ENCODE results near the gene FHIT. TPM values are rescaled to one million over a fixed set of nuclear protein-coding genes. Genes with fewer than 3 reads are reported as not detected.

The FHIT gene
- total and polyA plus RNA-seq, 2 experiments from 2014 or later = 0.22 to 0.90 TPM

- no peaks in the 10 kb centered on the region for H3K36me3 ChIP-seq (ENCODE audit: low read depth)
- WGBS, 2 experiments (ENCODE audit: low coverage in 1 of 2, low lambda C conversion rate in 2 of 2, missing lambda C conversion rate in 2 of 2) = 85 to 87% methylated on average over 4 of the region's 4 CpGs
- H3K9ac ChIP-seq = no peak overlapping the region
- H3K4me2 ChIP-seq (ENCODE audit: unreplicated experiment) = no peak overlapping the region
- no peaks in the 10 kb centered on the region for H3K4me1 ChIP-seq (ENCODE audit: insufficient read depth)
- H3F3A ChIP-seq (ENCODE audit: insufficient read depth) = no peaks in the 10 kb centered on the region
- no peak for DNase-seq
- TF ChIP-seq EZH2 (IDR thresholded peaks at IDR 0.05; ENCODE audit: insufficient read depth, poor library complexity, severe bottlenecking) (no peak), EZH2phosphoT487 (IDR thresholded peaks at IDR 0.05; ENCODE audit: insufficient read depth, low read depth) (no peak)
- in situ Hi-C loops (cut with MboI) = no loop called here
- no peak overlapping the region for H3K4me3 ChIP-seq
- H4K20me1 ChIP-seq (ENCODE audit: insufficient read depth) = no peaks in the 10 kb centered on the region
- H3K79me2 ChIP-seq (ENCODE audit: insufficient read depth) = no peaks in the 10 kb centered on the region
- no peak overlapping the region for H2AFZ ChIP-seq
- no peaks in the 10 kb centered on the region for H3K9me2 ChIP-seq (ENCODE audit: insufficient read depth)
- H3K27ac ChIP-seq = no peak overlapping the region
- no peaks in the 10 kb centered on the region for H3K9me3 ChIP-seq (ENCODE audit: low read depth)
- H3K27me3 ChIP-seq (replicated peaks; ENCODE audit: insufficient read depth) = no peaks in the 10 kb centered on the region
Measured at GRCh38 chr3:59788801-59789200, 1462.5 kb downstream of the FHIT start.

GRCh38 chr3:59788133-59788532 is 1463.1 kb downstream of the FHIT start:
- no peaks in the 10 kb centered on the region for H3F3A ChIP-seq (ENCODE audit: insufficient read depth)
- H3K9ac ChIP-seq = no peak overlapping the region
- no peaks in the 10 kb centered on the region for H3K79me2 ChIP-seq (ENCODE audit: insufficient read depth)
- H3K4me1 ChIP-seq (ENCODE audit: insufficient read depth) = no peaks in the 10 kb centered on the region
- no peak for DNase-seq
- no peak for TF ChIP-seq EZH2phosphoT487 (IDR thresholded peaks at IDR 0.05; ENCODE audit: insufficient read depth, low read depth)
- no peak for TF ChIP-seq EZH2 (IDR thresholded peaks at IDR 0.05; ENCODE audit: insufficient read depth, poor library complexity, severe bottlenecking)
- no peaks in the 10 kb centered on the region for H3K27me3 ChIP-seq (replicated peaks; ENCODE audit: insufficient read depth)
- in situ Hi-C loops (cut with MboI) = no loop called here
- H3K4me3 ChIP-seq = no peak overlapping the region
- no peak overlapping the region for H3K4me2 ChIP-seq (ENCODE audit: unreplicated experiment)
- no peaks in the 10 kb centered on the region for H3K36me3 ChIP-seq (ENCODE audit: low read depth)
- no peak overlapping the region for H2AFZ ChIP-seq
- H3K27ac ChIP-seq = no peak overlapping the region
- H4K20me1 ChIP-seq (ENCODE audit: insufficient read depth) = no peaks in the 10 kb centered on the region
- H3K9me3 ChIP-seq (ENCODE audit: low read depth) = no peaks in the 10 kb centered on the region
- 81 to 84% methylated on average over 3 of the region's 3 CpGs for WGBS, 2 experiments (ENCODE audit: low coverage in 1 of 2, low lambda C conversion rate in 2 of 2, missing lambda C conversion rate in 2 of 2)
- H3K9me2 ChIP-seq (ENCODE audit: insufficient read depth) = no peaks in the 10 kb centered on the region

GRCh38 chr3:59786374-59786773 is 1464.9 kb downstream of the FHIT start:
- no peak overlapping the region for H2AFZ ChIP-seq
- H3K36me3 ChIP-seq (ENCODE audit: low read depth) = no peaks in the 10 kb centered on the region
- no peaks in the 10 kb centered on the region for H4K20me1 ChIP-seq (ENCODE audit: insufficient read depth)
- H3F3A ChIP-seq (ENCODE audit: insufficient read depth) = no peaks in the 10 kb centered on the region
- no peak overlapping the region for H3K4me2 ChIP-seq (ENCODE audit: unreplicated experiment)
- H3K4me3 ChIP-seq = no peak overlapping the region
- no peak overlapping the region for H3K9ac ChIP-seq
- in situ Hi-C loops (cut with MboI) = no loop called here
- TF ChIP-seq EZH2 (IDR thresholded peaks at IDR 0.05; ENCODE audit: insufficient read depth, poor library complexity, severe bottlenecking) = no peak
- TF ChIP-seq EZH2phosphoT487 (IDR thresholded peaks at IDR 0.05; ENCODE audit: insufficient read depth, low read depth) = no peak
- H3K27me3 ChIP-seq (replicated peaks; ENCODE audit: insufficient read depth) = no peaks in the 10 kb centered on the region
- DNase-seq = no peak
- no peaks in the 10 kb centered on the region for H3K9me2 ChIP-seq (ENCODE audit: insufficient read depth)
- H3K79me2 ChIP-seq (ENCODE audit: insufficient read depth) = no peaks in the 10 kb centered on the region
- WGBS, 2 experiments (ENCODE audit: low coverage in 1 of 2, low lambda C conversion rate in 2 of 2, missing lambda C conversion rate in 2 of 2) = 78 to 79% methylated on average over 6 of the region's 6 CpGs
- H3K9me3 ChIP-seq (ENCODE audit: low read depth) = no peaks in the 10 kb centered on the region
- H3K4me1 ChIP-seq (ENCODE audit: insufficient read depth) = no peaks in the 10 kb centered on the region
- no peak overlapping the region for H3K27ac ChIP-seq

- Histone ChIP-seq H3K9me3 (ENCODE audit: low read depth) (no peaks in the 10 kb centered on the region), H3K4me3 (no peak overlapping the region), H3K4me2 (ENCODE audit: unreplicated experiment) (no peak overlapping the region), H3K27ac (no peak overlapping the region), H3F3A (ENCODE audit: insufficient read depth) (no peaks in the 10 kb centered on the region), H3K9ac (no peak overlapping the region), H3K9me2 (ENCODE audit: insufficient read depth) (no peaks in the 10 kb centered on the region), H3K4me1 (ENCODE audit: insufficient read depth) (no peaks in the 10 kb centered on the region), H4K20me1 (ENCODE audit: insufficient read depth) (no peaks in the 10 kb centered on the region), H2AFZ (no peak overlapping the region), H3K27me3 (replicated peaks; ENCODE audit: insufficient read depth) (no peaks in the 10 kb centered on the region), H3K36me3 (ENCODE audit: low read depth) (no peaks in the 10 kb centered on the region), H3K79me2 (ENCODE audit: insufficient read depth) (no peaks in the 10 kb centered on the region)
- 98 to 100% methylated on average over 1 of the region's 1 CpG for WGBS, 2 experiments (ENCODE audit: low coverage in 1 of 2, low lambda C conversion rate in 2 of 2, missing lambda C conversion rate in 2 of 2)
- in situ Hi-C loops (cut with MboI) = no loop called here
- no peak for DNase-seq
- TF ChIP-seq EZH2phosphoT487 (IDR thresholded peaks at IDR 0.05; ENCODE audit: insufficient read depth, low read depth) = no peak
- no peak for TF ChIP-seq EZH2 (IDR thresholded peaks at IDR 0.05; ENCODE audit: insufficient read depth, poor library complexity, severe bottlenecking)
Measured at GRCh38 chr3:59784164-59784563, 1467.1 kb downstream of the FHIT start.

- H3K4me1 ChIP-seq (ENCODE audit: insufficient read depth) = no peaks in the 10 kb centered on the region
- no peaks in the 10 kb centered on the region for H3K36me3 ChIP-seq (ENCODE audit: low read depth)
- no peaks in the 10 kb centered on the region for H3K9me3 ChIP-seq (ENCODE audit: low read depth)
- H3K27ac ChIP-seq = no peak overlapping the region
- H3K4me3 ChIP-seq = no peak overlapping the region
- DNase-seq = no peak
- H2AFZ ChIP-seq = no peak overlapping the region
- no peaks in the 10 kb centered on the region for H3K27me3 ChIP-seq (replicated peaks; ENCODE audit: insufficient read depth)
- no peaks in the 10 kb centered on the region for H3K9me2 ChIP-seq (ENCODE audit: insufficient read depth)
- no peaks in the 10 kb centered on the region for H4K20me1 ChIP-seq (ENCODE audit: insufficient read depth)
- H3F3A ChIP-seq (ENCODE audit: insufficient read depth) = no peaks in the 10 kb centered on the region
- no peaks in the 10 kb centered on the region for H3K79me2 ChIP-seq (ENCODE audit: insufficient read depth)
- no peak overlapping the region for H3K4me2 ChIP-seq (ENCODE audit: unreplicated experiment)
- WGBS, 2 experiments (ENCODE audit: low coverage in 1 of 2, low lambda C conversion rate in 2 of 2, missing lambda C conversion rate in 2 of 2) = 75 to 77% methylated on average over 3 of the region's 3 CpGs
- in situ Hi-C loops (cut with MboI) = no loop called here
- TF ChIP-seq EZH2 (IDR thresholded peaks at IDR 0.05; ENCODE audit: insufficient read depth, poor library complexity, severe bottlenecking) (no peak), EZH2phosphoT487 (IDR thresholded peaks at IDR 0.05; ENCODE audit: insufficient read depth, low read depth) (no peak)
- H3K9ac ChIP-seq = no peak overlapping the region
Measured at GRCh38 chr3:59783468-59783988, 1467.7 kb downstream of the FHIT start.

All from GM23248 (cell line).